ENCODE results near the gene LENG8.

LENG8 gene

DNA sequence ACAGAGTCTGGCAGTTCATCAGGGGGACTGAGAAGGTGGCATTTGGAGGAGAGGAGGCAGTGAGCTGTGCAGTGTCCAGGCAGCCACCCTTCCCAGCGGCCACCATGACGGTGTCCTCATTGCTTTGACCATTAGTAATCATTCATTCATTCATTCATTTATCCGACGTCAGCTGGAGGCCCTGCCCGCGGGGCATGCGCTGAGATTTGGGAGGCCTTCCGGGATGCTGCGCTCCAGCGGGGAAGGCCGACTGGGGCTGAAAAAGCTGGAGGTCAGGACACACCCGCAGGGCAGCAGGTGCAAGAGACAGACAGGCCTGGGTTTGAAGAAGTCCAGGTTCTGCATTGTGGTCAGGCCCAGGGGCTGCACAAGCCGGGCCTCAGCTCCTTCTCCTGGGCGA lies 24.8 kb upstream of the LENG8 start:
- peaks cover 26% of the 10 kb centered on the region for H3K27me3 ChIP-seq (ENCODE audit: insufficient read depth, poor library complexity, severe bottlenecking)
- H3K27ac ChIP-seq (ENCODE audit: poor library complexity, severe bottlenecking), result no peak overlapping the region
- no peak for ATAC-seq (ENCODE audit: low read depth)
- no peaks in the 10 kb centered on the region for H3K9me3 ChIP-seq (ENCODE audit: severe bottlenecking)
- H3K36me3 ChIP-seq (ENCODE audit: low read depth), result no peaks in the 10 kb centered on the region
- TF ChIP-seq, protein P1, sequence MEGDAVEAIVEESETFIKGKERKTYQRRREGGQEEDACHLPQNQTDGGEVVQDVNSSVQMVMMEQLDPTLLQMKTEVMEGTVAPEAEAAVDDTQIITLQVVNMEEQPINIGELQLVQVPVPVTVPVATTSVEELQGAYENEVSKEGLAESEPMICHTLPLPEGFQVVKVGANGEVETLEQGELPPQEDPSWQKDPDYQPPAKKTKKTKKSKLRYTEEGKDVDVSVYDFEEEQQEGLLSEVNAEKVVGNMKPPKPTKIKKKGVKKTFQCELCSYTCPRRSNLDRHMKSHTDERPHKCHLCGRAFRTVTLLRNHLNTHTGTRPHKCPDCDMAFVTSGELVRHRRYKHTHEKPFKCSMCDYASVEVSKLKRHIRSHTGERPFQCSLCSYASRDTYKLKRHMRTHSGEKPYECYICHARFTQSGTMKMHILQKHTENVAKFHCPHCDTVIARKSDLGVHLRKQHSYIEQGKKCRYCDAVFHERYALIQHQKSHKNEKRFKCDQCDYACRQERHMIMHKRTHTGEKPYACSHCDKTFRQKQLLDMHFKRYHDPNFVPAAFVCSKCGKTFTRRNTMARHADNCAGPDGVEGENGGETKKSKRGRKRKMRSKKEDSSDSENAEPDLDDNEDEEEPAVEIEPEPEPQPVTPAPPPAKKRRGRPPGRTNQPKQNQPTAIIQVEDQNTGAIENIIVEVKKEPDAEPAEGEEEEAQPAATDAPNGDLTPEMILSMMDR (IDR thresholded peaks at IDR 0.05; ENCODE audit: poor library complexity, severe bottlenecking), result no peak
- H3K4me3 ChIP-seq (ENCODE audit: severe bottlenecking), result no peak overlapping the region
- no peak for DNase-seq (ENCODE audit: low spot score)
- H3K4me1 ChIP-seq (ENCODE audit: insufficient read depth, poor library complexity, severe bottlenecking), result no peaks in the 10 kb centered on the region

DNA sequence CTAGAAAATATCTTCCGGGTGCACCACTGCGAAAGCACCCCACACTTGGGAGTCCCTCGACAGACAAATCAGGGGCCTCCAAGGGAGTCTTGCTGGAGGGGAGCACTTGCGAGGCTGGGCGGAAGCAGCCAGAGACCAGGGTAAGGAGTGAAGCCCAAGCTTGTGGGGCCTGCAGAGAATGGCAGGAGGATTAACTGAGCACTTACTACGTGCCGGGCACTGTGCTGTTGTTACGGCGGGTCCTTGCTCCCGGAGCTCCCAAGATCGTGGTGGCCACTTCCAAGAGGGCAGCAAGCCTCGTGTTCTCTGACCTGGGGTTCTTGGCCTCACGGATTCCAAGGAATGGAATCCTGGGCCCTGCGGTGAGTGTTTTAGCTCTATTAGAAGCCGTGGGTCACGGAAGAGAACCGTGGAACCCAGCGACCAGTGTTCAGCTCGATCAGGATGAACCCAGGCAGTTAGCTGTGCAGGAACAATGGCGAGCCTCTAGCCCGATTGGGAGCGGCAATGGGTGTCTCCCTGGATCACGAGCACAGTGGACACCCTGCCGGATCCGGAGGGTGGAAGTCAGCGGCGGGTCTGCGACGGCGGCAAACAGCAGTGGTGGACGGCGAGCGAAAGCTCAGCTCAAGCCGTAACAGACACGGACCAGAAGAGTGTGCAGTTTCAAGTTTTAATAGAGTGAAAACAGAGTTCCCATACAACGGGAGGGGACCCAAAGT lies 24.2 kb upstream of the LENG8 start:
- H3K4me3 ChIP-seq (ENCODE audit: severe bottlenecking), result no peak overlapping the region
- TF ChIP-seq, protein P1 (IDR thresholded peaks at IDR 0.05; ENCODE audit: poor library complexity, severe bottlenecking), result no peak
- peaks cover 20% of the 10 kb centered on the region for H3K27me3 ChIP-seq (ENCODE audit: insufficient read depth, poor library complexity, severe bottlenecking)
- H3K4me1 ChIP-seq (ENCODE audit: insufficient read depth, poor library complexity, severe bottlenecking), result no peaks in the 10 kb centered on the region
- H3K9me3 ChIP-seq (ENCODE audit: severe bottlenecking), result no peaks in the 10 kb centered on the region
- H3K27ac ChIP-seq (ENCODE audit: poor library complexity, severe bottlenecking), result no peak overlapping the region
- H3K36me3 ChIP-seq (ENCODE audit: low read depth), result no peaks in the 10 kb centered on the region
- ATAC-seq (ENCODE audit: low read depth), result no peak
- DNase-seq (ENCODE audit: low spot score), result no peak

DNA sequence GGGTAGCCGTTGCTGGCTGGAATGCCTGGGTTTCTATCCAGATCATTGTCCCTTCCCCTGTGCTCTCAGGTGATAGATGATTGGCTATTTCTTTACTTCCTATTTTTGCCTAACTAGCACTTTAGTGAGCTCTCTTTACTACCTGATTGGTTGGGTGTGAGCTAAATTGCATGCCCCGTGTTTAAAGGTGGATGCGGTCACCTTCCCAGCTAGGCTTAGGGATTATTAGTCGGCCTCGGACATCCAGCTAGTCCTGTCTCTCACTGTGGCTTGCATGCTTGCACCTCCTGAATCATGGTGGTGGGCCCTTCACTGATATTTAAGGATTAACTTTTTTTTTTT lies 23.6 kb upstream of the LENG8 start:
- ATAC-seq (ENCODE audit: low read depth) (no peak), DNase-seq (ENCODE audit: low spot score) (no peak)
- H3K27me3 ChIP-seq (ENCODE audit: insufficient read depth, poor library complexity, severe bottlenecking), result peaks cover 15% of the 10 kb centered on the region
- H3K36me3 ChIP-seq (ENCODE audit: low read depth), result no peaks in the 10 kb centered on the region
- H3K4me3 ChIP-seq (ENCODE audit: severe bottlenecking), result no peak overlapping the region
- TF ChIP-seq, protein P1 (IDR thresholded peaks at IDR 0.05; ENCODE audit: poor library complexity, severe bottlenecking), result no peak
- no peak overlapping the region for H3K27ac ChIP-seq (ENCODE audit: poor library complexity, severe bottlenecking)
- H3K9me3 ChIP-seq (ENCODE audit: severe bottlenecking), result no peaks in the 10 kb centered on the region
- no peaks in the 10 kb centered on the region for H3K4me1 ChIP-seq (ENCODE audit: insufficient read depth, poor library complexity, severe bottlenecking)

DNA sequence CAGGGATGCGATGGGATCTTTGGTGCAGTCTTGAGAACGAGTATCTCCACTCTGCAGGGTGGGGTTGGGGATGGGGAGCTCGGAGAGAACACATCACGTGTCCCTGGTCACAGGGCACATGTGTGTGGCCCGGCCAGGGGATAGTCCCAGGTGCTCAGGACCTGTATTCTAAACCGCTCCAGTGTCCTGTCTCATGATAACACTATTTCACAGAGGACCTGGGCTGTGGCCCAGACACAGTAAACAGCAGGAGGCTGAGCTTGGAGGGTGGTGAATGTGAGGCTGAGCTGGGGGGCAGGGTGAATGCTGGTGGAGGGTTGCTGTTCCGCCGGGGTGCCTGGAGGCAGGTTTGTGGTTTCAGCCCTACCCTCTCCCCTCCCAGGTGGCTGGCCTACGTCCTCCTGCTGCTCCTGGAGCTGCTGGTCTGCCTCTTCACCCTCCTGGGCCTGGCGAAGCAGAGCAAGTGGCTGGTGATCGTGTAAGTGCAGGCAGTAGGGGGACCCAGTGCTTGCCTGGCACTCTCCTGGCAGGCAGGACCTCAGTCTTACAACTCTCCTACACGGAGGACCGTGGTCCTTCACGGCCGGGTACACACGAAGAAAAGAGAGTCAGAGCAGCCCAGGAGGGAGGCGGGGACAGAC lies 22.6 kb upstream of the LENG8 start:
- no peak overlapping the region for H3K4me3 ChIP-seq (ENCODE audit: severe bottlenecking)
- no peaks in the 10 kb centered on the region for H3K36me3 ChIP-seq (ENCODE audit: low read depth)
- ATAC-seq (ENCODE audit: low read depth) (no peak), DNase-seq (ENCODE audit: low spot score) (no peak)
- peaks cover 5% of the 10 kb centered on the region for H3K4me1 ChIP-seq (ENCODE audit: insufficient read depth, poor library complexity, severe bottlenecking)
- H3K27ac ChIP-seq (ENCODE audit: poor library complexity, severe bottlenecking), result no peak overlapping the region
- TF ChIP-seq, protein P1 (IDR thresholded peaks at IDR 0.05; ENCODE audit: poor library complexity, severe bottlenecking), result no peak
- H3K27me3 ChIP-seq (ENCODE audit: insufficient read depth, poor library complexity, severe bottlenecking), result peaks cover 5% of the 10 kb centered on the region
- H3K9me3 ChIP-seq (ENCODE audit: severe bottlenecking), result no peaks in the 10 kb centered on the region

DNA sequence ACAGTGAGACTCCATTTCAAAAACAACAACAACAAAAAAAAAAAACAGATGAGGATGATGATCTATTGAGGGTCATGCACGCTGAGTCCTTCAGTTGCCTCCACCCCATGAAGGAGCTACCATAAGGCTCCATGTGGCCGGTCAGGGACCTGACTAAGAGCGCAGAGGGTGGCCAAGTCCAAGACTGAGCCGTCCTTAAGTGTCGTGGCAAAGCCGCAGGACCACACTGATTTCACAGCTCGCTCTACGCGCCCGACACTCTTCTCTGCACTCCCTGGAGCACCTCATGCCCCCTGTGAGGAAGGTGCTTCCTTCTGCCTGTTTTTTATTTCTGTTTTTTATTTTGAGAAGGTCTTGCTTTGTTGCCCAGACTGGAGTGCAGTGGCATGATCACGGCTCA lies 21.4 kb upstream of the LENG8 start:
- TF ChIP-seq, protein P1 (IDR thresholded peaks at IDR 0.05; ENCODE audit: poor library complexity, severe bottlenecking), result no peak
- no peaks in the 10 kb centered on the region for H3K27me3 ChIP-seq (ENCODE audit: insufficient read depth, poor library complexity, severe bottlenecking)
- ATAC-seq (ENCODE audit: low read depth) (no peak), DNase-seq (ENCODE audit: low spot score) (no peak)
- H3K36me3 ChIP-seq (ENCODE audit: low read depth), result no peaks in the 10 kb centered on the region
- H3K4me1 ChIP-seq (ENCODE audit: insufficient read depth, poor library complexity, severe bottlenecking), result peaks cover 17% of the 10 kb centered on the region
- H3K4me3 ChIP-seq (ENCODE audit: severe bottlenecking), result no peak overlapping the region
- H3K9me3 ChIP-seq (ENCODE audit: severe bottlenecking), result no peaks in the 10 kb centered on the region
- no peak overlapping the region for H3K27ac ChIP-seq (ENCODE audit: poor library complexity, severe bottlenecking)

Measured in RWPE2 (cell line).